Astrocyte of the cerebellum (primary cell): ENCODE results near the gene EIF3B.
"Not testable (repeated sequence)": the region's sequence is repeated elsewhere in the genome, so short reads cannot be mapped to it uniquely, and the experiment has no call there.

ENCODE experiments used
- DNase-seq: peaks from one replicate; pipeline ENCODE4 v3.0.0-alpha.2; 2011; ENCODE audit warnings: low read depth
- H3K4me3 ChIP-seq: 2 replicates; pipeline ENCODE4 v1.5.1; 2011; ENCODE audit warnings: mild to moderate bottlenecking, low read depth, low read length, moderate library complexity
- in situ Hi-C: cut with HindIII; loops from 2 replicates; pipeline ENCODE4 v1.10.0; 2017; ENCODE audit warnings: low sequenced_read_pairs
- TF ChIP-seq, protein P1 (sequence below): IDR thresholded peaks from 2 replicates; pipeline ENCODE4 v1.5.1; 2012; ENCODE audit warnings: low read length, low read depth, moderate library complexity, mild to moderate bottlenecking; ENCODE audit errors: missing control alignments

EIF3B gene

DNA sequence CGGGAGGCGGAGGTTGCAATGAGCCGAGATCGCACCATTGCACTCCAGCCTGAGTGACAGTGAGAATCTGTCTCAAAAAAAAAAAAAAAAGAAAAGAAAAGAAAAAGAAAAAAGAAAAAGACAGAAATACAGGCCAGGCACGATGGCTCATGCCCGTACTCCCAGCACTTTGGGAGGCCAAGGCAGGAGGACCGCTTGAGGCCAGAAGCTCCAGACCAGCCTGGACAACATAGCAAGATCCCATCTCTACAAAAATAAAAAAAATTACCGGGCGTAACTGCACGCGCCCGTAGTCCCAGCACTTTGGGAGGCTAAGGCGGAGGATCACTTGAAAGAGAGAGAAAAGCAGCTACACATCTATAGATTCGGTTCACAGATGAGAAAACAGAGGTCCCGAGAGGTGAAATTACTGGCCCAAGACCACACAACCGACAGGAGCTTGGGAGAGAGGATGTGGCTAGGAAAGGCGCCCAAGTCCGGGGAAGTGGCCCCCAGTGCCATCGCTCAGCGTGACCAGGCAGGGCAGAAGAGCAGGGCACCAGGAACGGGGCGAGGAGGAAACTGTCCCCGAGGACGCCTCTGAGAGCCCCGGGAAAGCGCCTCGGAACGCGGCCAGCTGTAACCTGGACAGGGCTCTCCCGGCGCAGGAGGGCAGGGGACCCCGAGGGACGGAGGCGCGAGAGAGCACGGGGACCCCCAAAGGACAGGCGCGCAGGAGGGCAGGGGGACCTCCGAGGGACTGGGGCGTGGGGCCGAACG, 41.0 kb upstream of the EIF3B start:
- no peak for DNase-seq
- in situ Hi-C loops, result no loop called here
- TF ChIP-seq, protein P1, sequence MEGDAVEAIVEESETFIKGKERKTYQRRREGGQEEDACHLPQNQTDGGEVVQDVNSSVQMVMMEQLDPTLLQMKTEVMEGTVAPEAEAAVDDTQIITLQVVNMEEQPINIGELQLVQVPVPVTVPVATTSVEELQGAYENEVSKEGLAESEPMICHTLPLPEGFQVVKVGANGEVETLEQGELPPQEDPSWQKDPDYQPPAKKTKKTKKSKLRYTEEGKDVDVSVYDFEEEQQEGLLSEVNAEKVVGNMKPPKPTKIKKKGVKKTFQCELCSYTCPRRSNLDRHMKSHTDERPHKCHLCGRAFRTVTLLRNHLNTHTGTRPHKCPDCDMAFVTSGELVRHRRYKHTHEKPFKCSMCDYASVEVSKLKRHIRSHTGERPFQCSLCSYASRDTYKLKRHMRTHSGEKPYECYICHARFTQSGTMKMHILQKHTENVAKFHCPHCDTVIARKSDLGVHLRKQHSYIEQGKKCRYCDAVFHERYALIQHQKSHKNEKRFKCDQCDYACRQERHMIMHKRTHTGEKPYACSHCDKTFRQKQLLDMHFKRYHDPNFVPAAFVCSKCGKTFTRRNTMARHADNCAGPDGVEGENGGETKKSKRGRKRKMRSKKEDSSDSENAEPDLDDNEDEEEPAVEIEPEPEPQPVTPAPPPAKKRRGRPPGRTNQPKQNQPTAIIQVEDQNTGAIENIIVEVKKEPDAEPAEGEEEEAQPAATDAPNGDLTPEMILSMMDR, result no peak
- peak overlapping the region; percentile 70 for H3K4me3 ChIP-seq

- in situ Hi-C loops, result no loop called here
- TF ChIP-seq, protein P1, result no peak
- peak within 1 kb of the TSS; percentile 70 for H3K4me3 ChIP-seq
- DNase-seq, result peak; percentile 46
Observed at GRCh38 chr7:2314209-2314955, 40.2 kb upstream of the EIF3B start, which contains the start of gene SNX8. TSS of gene SNX8 (minus strand) at chr7:2314441. CDS start at chr7:2314421, 20 bp downstream.

GRCh38 chr7:2314956-2315530, 39.6 kb upstream of the EIF3B start:
- DNase-seq, in situ Hi-C loops, H3K4me3 ChIP-seq: not testable (repeated sequence)

DNA sequence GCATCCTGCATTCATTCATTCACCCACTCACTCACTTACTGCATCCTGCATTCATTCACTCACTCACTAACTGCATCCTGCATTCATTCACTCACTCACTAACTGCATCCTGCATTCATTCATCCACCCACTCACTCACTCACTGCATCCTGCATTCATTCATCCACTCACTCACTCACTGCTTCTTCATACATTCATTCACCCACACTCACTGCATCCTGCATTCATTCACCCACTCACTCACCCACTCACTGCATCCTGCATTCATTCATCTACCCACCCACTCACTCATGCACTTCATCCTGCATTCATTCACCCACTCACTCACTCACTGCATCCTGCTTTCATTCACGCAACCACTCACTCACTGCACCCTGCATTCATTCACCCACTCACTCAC, 38.8 kb upstream of the EIF3B start:
- TF ChIP-seq, protein P1, result no peak
- in situ Hi-C loops, result no loop called here

GRCh38 chr7:2316578-2316977, 38.0 kb upstream of the EIF3B start:
- in situ Hi-C loops, result no loop called here
- no peak overlapping the region for H3K4me3 ChIP-seq
- TF ChIP-seq, protein P1, result no peak
- DNase-seq, result no peak

More for the DNA sequence above, 38.8 kb upstream of the EIF3B start:
- no peak for DNase-seq
- H3K4me3 ChIP-seq, result no peak overlapping the region

GRCh38 chr7:2317556-2318293, 36.9 kb upstream of the EIF3B start:
- no peak for DNase-seq
- in situ Hi-C loops, result no loop called here
- TF ChIP-seq, protein P1, result no peak
- no peak overlapping the region for H3K4me3 ChIP-seq
